Measurements from ENCODE around the gene ZNF292.

ZNF292 gene

GRCh38 chr6:87212596-87212995 is 57.2 kb downstream of the ZNF292 start:
- no peak for TF ChIP-seq CTCF (conservative IDR thresholded peaks at IDR 0.05; ENCODE audit: low read depth, low read length)
- H3K4me3 ChIP-seq (ENCODE audit: low read depth, low read length): no peak overlapping the region
- no peak for DNase-seq (ENCODE audit: low read depth)

- DNase-seq (ENCODE audit: low read depth): no peak
- H3K4me3 ChIP-seq (ENCODE audit: low read depth, low read length): no peak overlapping the region
- no peak for TF ChIP-seq CTCF (conservative IDR thresholded peaks at IDR 0.05; ENCODE audit: low read depth, low read length)
Observed at GRCh38 chr6:87213364-87213763, 58.0 kb downstream of the ZNF292 start.

- no peak overlapping the region for H3K4me3 ChIP-seq (ENCODE audit: low read depth, low read length)
- no peak for DNase-seq (ENCODE audit: low read depth)
- TF ChIP-seq CTCF (conservative IDR thresholded peaks at IDR 0.05; ENCODE audit: low read depth, low read length): no peak
Observed at GRCh38 chr6:87214831-87215230, 59.5 kb downstream of the ZNF292 start.

- H3K4me3 ChIP-seq (ENCODE audit: low read depth, low read length): no peak overlapping the region
- no peak for DNase-seq (ENCODE audit: low read depth)
- no peak for TF ChIP-seq CTCF (conservative IDR thresholded peaks at IDR 0.05; ENCODE audit: low read depth, low read length)
Observed at GRCh38 chr6:87220997-87221396, 65.6 kb downstream of the ZNF292 start.

- no peak for TF ChIP-seq CTCF (conservative IDR thresholded peaks at IDR 0.05; ENCODE audit: low read depth, low read length)
- no peak for DNase-seq (ENCODE audit: low read depth)
- H3K4me3 ChIP-seq (ENCODE audit: low read depth, low read length): no peak overlapping the region
Observed at GRCh38 chr6:87222676-87223075, 67.3 kb downstream of the ZNF292 start.

- TF ChIP-seq CTCF (conservative IDR thresholded peaks at IDR 0.05; ENCODE audit: low read depth, low read length): no peak
- no peak overlapping the region for H3K4me3 ChIP-seq (ENCODE audit: low read depth, low read length)
- DNase-seq (ENCODE audit: low read depth): no peak
Observed at GRCh38 chr6:87224971-87225370, 69.6 kb downstream of the ZNF292 start.

- H3K4me3 ChIP-seq (ENCODE audit: low read depth, low read length): no peak overlapping the region
- no peak for TF ChIP-seq CTCF (conservative IDR thresholded peaks at IDR 0.05; ENCODE audit: low read depth, low read length)
- no peak for DNase-seq (ENCODE audit: low read depth)
Observed at GRCh38 chr6:87225511-87225910, 70.1 kb downstream of the ZNF292 start.

All from choroid plexus epithelial cell (primary cell).